GM18909 (cell line): ENCODE data around the gene GTF2H2C.
"Not testable (repeated sequence)": the region's sequence is repeated elsewhere in the genome, so short reads cannot be mapped to it uniquely, and the experiment has no call there.

Source experiments
- ATAC-seq: cut with Tn5 transposase; IDR thresholded peaks from one replicate; pipeline ENCODE4 v1.9.1; 2021; ENCODE audit warnings: mild to moderate bottlenecking; ENCODE audit not compliant: unreplicated experiment, poor library complexity

GTF2H2C gene

DNA sequence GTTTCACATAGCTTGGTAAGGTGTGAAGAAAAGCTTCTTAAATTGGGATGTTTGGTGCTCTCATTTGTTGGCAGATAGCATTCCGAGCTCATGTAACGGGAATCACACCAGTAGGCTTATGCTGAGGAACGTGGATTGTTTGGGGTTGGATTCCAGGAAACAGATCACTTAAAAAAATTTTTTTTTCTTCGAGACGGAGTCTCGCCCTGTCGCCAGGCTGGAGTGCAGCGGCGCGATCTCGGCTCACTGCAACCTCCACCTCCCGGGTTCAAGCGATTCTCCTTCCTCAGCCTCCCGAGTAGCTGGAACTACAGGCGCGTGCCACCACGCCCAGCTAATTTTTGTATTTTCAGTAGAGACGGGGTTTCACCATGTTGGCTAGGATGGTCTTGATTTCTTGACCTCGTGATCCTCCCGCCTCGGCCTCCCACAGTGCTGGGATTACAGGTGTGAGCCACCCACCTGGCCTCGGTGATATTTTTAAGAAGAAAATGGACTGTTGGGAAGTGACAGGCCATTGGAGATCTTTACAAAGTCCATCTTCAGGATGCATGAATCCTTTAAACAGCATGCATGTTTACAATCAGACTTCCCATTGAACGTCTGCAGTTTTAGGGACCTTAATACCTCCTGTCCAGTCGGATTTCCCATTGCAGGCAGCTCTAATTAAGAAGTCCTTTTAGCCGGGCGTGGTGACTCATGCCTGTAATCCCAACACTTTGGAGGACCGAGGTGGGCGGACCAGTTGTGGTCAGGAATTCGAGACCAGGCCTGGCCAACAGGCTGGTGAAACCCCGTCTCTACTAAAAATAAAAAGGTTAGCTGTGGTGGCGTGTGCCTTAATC is 818 bp downstream of the GTF2H2C start:
- not testable (repeated sequence) for ATAC-seq

DNA sequence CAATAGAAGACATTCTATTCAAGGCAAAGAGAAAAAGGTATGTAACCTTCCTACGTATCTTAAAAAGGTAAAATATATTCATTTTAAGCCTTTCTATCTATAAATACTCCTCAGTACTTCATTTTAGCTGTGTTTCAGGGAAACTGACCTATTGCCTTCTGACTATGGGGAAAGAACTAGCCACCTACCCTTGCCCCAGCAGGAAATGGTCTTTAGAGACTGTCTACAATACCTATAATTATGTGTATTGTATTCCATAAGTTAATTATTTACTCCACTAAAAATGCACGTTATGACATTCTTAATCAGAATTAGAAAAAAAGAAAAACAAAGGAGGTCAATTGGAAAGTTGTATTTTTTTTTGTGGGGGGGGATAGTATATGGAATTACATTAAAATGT is 6.2 kb downstream of the GTF2H2C start:
- ATAC-seq, result not testable (repeated sequence)

DNA sequence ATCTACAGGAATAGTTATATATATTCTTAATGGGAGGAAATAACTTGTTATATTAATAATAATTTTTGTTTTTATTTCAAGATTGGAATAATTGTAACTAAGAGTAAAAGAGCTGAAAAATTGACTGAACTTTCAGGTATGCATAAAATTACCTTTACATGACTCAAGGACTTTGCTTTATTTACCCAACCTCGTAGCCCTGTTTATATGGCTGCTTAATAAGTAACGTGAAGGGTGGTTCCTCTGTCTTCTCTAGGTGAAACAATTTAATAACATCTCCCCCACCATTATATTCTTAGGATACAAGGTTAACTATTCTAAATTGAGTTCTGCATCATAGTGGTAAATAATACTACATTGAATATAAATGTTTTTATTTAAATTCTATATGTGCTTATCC is 8.1 kb downstream of the GTF2H2C start:
- ATAC-seq, result not testable (repeated sequence)

DNA sequence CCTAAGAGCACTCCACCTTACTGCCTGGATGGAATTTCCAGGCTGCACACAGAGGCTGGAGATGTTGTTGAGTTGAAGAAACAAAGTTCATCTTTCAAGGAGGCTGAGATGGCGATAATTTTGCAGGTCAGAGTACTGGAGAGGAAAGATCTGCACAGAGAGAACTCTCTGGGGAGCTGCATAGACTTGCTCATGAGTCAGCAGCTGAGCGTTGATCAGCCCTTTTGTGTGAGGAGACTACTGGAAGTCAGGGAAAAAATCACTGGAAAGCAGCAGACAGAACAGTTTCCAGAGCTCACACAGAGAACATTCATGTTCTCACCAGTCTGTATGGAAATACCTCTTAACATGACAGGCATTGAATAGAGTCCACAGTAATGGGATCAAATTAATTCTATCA is 23.4 kb downstream of the GTF2H2C start:
- not testable (repeated sequence) for ATAC-seq

DNA sequence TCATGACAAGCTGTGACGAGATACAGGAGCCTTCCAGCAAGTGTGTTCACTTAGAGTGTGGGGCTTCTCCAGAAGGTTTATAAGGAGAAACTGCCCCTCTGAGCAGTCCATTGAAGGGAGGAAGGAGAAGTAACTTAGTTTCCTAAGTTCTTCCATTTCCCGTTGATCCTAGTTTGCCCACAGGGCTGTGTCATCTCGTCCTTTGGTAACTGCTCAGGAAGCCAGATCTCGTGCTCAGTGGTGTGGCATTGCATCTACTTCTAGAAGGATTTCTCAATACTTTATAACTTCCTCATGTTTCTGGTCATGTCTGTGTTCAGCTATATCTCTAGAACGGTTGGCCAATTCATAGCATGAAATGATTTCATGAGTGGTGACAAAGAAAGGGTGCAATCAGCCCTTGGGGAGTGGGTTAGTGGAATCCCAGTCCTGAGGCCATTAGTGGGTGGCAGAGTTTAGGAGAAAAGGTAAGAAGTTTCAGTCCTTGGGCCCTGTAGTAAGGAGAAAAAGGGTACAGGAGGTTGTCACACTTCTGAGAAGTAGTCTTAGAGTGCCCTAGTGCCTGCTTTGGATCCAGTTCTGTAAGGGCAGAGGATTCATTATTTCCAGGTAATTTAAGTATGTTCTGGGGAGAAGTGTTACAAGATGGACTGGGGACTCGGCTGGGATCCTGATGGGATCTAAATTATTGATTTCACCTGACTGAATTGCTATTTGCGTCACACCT is 36.3 kb downstream of the GTF2H2C start:
- not testable (repeated sequence) for ATAC-seq

DNA sequence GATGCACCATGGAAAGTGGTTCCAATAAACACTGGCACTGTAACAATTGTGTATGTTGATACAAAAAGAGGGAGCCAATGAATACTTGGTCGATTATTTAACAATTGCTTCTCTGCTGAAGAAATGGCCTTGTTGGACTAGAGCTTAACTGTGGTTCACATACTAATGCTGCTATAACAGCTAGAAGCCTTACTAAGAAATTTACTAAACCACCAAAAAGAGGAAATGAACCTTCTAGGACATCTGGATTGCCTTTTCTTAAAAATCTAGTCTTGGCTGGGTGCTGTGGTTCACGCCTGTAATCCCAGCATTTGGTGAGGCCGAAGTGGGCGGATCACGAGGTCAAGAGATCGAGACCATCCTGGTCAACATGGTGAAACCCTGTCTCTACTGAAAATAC is 42.0 kb downstream of the GTF2H2C start:
- ATAC-seq, result peak; percentile 86

DNA sequence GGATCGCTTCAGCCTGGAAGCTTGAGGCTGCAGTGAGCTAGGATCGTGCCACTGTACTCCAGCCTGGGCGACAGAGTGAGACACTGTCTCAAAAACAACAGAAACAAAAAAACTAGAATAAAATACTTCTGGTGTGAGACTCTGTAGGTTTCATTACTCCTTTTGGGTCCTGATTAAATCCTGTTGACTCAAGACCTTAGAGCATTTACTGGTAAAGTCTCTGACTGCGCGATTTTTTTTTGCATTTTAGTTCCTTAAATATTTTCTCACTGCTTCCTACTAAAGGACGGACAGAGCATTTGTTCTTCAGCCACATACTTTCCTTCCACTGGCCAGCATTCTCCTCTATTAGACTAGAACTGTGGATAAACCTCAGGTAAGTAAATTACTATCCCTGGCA is 46.8 kb downstream of the GTF2H2C start:
- not testable (repeated sequence) for ATAC-seq

DNA sequence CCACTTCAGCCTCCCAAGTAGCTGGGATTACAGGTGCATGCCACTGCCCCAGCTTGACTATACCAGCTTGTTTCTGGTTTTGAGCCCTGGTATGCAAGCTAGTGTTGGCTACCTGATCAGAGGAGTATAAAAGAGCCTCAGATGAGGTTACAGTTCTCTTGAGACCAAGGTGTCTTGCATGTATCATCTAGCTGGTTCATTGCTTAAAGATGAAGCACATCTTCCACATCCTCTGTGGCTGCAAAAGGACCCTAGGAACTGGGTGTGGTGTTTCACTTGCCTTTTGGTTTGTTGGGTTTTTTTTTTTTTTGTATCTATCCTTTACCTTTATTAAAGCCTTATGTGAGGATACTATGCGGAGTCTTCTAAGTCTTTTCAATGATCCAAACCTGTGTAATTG is 47.8 kb downstream of the GTF2H2C start:
- not testable (repeated sequence) for ATAC-seq

DNA sequence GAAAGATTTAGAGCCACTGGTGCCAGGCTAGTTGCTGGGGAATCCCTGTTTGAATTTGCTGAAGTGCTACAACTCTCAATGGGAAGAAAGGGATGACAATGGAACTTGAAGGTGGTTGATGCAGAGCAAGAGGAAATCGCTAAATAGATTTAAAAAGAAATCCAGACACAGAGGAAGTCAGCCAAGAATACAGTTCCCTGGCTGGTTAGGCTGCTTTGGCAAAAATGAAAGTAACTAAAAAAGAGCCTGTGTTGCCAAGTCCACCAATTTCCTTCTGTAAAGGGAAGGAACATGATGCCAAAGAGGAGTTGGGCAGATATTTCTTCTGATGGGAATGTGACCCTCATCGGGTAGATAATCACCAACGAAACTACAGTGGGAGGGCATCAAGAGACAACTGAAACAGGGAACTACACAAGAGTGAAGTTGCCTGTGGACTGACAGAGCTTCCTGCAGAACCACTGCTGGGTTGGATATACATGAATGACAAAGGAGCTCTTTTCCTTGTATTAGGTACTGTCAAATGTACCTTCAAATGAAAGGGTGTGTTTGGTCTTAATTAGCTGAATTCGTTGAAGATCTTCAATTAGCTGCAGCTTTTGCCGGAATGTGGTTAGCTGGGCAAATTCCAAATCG is 49.0 kb downstream of the GTF2H2C start:
- not testable (repeated sequence) for ATAC-seq

DNA sequence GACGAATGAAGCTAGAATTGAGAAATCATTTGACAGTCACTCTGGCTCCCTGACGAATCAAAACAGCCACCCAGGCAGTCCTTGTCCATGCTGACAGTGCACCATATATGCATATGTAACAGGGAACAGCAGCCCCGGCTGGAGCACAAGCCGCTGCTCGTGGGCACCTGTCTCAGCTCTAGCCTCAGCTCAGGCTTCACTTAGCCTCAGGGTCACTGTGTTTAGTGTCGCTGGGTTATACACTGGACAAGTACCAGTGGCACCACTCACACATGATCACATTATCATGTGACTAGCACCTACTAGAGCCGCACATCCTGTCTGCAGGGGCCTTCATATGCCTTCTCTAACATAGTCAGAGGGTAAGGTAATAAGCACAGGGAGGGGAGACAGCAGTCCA is 54.9 kb downstream of the GTF2H2C start:
- ATAC-seq, result not testable (repeated sequence)

DNA sequence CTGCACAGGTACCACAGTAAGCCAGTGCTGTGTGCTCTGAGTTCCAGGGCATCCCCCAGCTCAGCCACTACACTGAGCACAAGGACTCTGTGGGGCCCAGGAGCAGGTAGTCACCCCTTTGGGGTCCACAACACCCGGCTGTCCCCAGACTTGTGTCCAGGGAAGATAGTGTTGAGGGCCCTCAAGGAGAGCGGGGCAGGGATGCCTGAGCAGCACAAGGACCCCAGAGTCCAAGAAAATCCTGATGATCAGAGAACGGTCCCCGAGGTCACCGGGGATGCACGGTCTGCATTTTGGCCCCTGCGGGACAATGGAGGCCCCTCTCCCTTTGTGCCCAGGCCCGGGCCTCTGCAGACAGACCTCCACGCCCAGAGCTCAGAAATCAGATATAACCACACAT is 71.9 kb downstream of the GTF2H2C start:
- ATAC-seq, result not testable (repeated sequence)
